Kidney glomerular epithelial cell (primary cell): ENCODE measurements around the gene SEMA6D.
A peak's percentile ranks its signal among the peaks of the same experiment; 100 is the strongest.

ENCODE experiments used
- DNase-seq: peaks from one replicate; lab custom pipeline; 2025; lab: John Stamatoyannopoulos, UW

Gene SEMA6D

GRCh38 chr15:47743385-47743784, 26.1 kb downstream of the SEMA6D start:
- DNase-seq = no peak

- no peak for DNase-seq
Observed at GRCh38 chr15:47743886-47744285, 26.6 kb downstream of the SEMA6D start.

GRCh38 chr15:47744496-47744895, 27.2 kb downstream of the SEMA6D start:
- DNase-seq = no peak

- no peak for DNase-seq
Observed at GRCh38 chr15:47744973-47745372, 27.7 kb downstream of the SEMA6D start.

- no peak for DNase-seq
Observed at GRCh38 chr15:47746516-47746915, 29.2 kb downstream of the SEMA6D start.

- peak; percentile 92 for DNase-seq
Observed at GRCh38 chr15:47750030-47750739, 32.9 kb downstream of the SEMA6D start.

GRCh38 chr15:47750740-47751262, 33.5 kb downstream of the SEMA6D start:
- no peak for DNase-seq

- no peak for DNase-seq
Observed at GRCh38 chr15:47753591-47753990, 36.3 kb downstream of the SEMA6D start.

- peak; percentile 1 for DNase-seq
Observed at GRCh38 chr15:47754312-47754711, 37.0 kb downstream of the SEMA6D start.

- no peak for DNase-seq
Observed at GRCh38 chr15:47755941-47756340, 38.6 kb downstream of the SEMA6D start.

- DNase-seq = peak; percentile 57
Observed at GRCh38 chr15:47756872-47757271, 39.6 kb downstream of the SEMA6D start.

GRCh38 chr15:47757331-47757730, 40.0 kb downstream of the SEMA6D start:
- no peak for DNase-seq

- no peak for DNase-seq
Observed at GRCh38 chr15:47762621-47763020, 45.3 kb downstream of the SEMA6D start.

GRCh38 chr15:47764666-47765065, 47.4 kb downstream of the SEMA6D start:
- DNase-seq = no peak

- DNase-seq = no peak
Observed at GRCh38 chr15:47766406-47766805, 49.1 kb downstream of the SEMA6D start.

- DNase-seq = no peak
Observed at GRCh38 chr15:47767035-47767434, 49.7 kb downstream of the SEMA6D start.

GRCh38 chr15:47768735-47769134, 51.4 kb downstream of the SEMA6D start:
- no peak for DNase-seq

- DNase-seq = no peak
Observed at GRCh38 chr15:47769166-47769565, 51.9 kb downstream of the SEMA6D start.

GRCh38 chr15:47773143-47773542, 55.8 kb downstream of the SEMA6D start:
- DNase-seq = peak; percentile 33

GRCh38 chr15:47778263-47778770, 61.0 kb downstream of the SEMA6D start:
- no peak for DNase-seq

- no peak for DNase-seq
Observed at GRCh38 chr15:47780971-47781370, 63.7 kb downstream of the SEMA6D start.

- no peak for DNase-seq
Observed at GRCh38 chr15:47781527-47781926, 64.2 kb downstream of the SEMA6D start.

GRCh38 chr15:47784820-47785219, 67.5 kb downstream of the SEMA6D start:
- DNase-seq = no peak

- no peak for DNase-seq
Observed at GRCh38 chr15:47786371-47786770, 69.1 kb downstream of the SEMA6D start.
